ENCODE measurements around the gene HOXB4. TPM values are rescaled to one million over a fixed set of nuclear protein-coding genes. Genes with fewer than 3 reads are reported as not detected.

The HOXB4 gene
- polyA plus RNA-seq, 1 of the 3 experiments (the other 2 are of a cell fraction) = 0.03 TPM

DNA sequence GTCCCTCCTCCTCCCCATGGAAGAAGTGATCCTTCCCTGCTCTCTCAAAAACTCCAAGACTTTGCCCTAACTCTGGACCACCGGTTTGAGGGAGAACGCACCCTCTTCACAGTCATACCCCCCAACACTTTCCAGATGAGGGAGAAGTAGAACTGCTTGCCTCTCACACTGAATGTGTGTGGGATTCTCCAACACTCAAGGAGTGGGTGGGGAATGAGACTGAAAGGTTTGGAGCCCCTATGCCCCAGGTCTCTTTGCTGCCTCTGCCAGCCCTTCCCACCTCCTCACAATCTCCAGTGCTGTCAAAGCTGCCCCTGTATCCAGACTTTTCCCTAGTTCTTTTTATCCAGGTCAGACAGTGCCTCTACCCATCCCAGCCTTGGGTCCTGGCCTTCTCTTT, 11.4 kb downstream of the HOXB4 start:
- Histone ChIP-seq H3K9ac (no peak overlapping the region), H3K27ac (ENCODE audit: low read depth in 2 of 2, low read length in 1 of 2) (no peak overlapping the region), H3K36me3 (replicated peaks in 1 of 2; ENCODE audit: control insufficient read depth in 1 of 2, insufficient read depth in 2 of 2, low read length in 1 of 2) (no peaks in the 10 kb centered on the region), H3K9me2 (no peaks in the 10 kb centered on the region), H3K4me3 (ENCODE audit: low read depth in 2 of 2, low read length in 1 of 2) (no peak overlapping the region), H3F3A (replicated peaks; ENCODE audit: insufficient read depth) (no peaks in the 10 kb centered on the region), H3K9me3 (no peaks in the 10 kb centered on the region), H3K4me1 (ENCODE audit: control insufficient read depth in 1 of 2, insufficient read depth in 2 of 2, low read depth in 1 of 2, low read length in 1 of 2) (peaks cover 0 to 2% of the 10 kb centered on the region in 2 experiments; a peak in 1 of 4 replicates), H3K27me3 (ENCODE audit: insufficient read depth) (peaks cover 97% of the 10 kb centered on the region), H2AFZ (ENCODE audit: low read depth) (no peak overlapping the region), H4K20me1 (ENCODE audit: insufficient read depth) (peaks cover 6% of the 10 kb centered on the region; the same call in 1 of the 2 replicates), H3K4me2 (no peak overlapping the region), H3K79me2 (ENCODE audit: insufficient read depth) (no peaks in the 10 kb centered on the region)
- ChIA-PET POLR2A (no interaction called here), CTCF (no interaction called here)
- WGBS (ENCODE audit: low lambda C conversion rate) = 13% methylated on average over 2 of the region's 2 CpGs
- TF ChIP-seq, protein P1, sequence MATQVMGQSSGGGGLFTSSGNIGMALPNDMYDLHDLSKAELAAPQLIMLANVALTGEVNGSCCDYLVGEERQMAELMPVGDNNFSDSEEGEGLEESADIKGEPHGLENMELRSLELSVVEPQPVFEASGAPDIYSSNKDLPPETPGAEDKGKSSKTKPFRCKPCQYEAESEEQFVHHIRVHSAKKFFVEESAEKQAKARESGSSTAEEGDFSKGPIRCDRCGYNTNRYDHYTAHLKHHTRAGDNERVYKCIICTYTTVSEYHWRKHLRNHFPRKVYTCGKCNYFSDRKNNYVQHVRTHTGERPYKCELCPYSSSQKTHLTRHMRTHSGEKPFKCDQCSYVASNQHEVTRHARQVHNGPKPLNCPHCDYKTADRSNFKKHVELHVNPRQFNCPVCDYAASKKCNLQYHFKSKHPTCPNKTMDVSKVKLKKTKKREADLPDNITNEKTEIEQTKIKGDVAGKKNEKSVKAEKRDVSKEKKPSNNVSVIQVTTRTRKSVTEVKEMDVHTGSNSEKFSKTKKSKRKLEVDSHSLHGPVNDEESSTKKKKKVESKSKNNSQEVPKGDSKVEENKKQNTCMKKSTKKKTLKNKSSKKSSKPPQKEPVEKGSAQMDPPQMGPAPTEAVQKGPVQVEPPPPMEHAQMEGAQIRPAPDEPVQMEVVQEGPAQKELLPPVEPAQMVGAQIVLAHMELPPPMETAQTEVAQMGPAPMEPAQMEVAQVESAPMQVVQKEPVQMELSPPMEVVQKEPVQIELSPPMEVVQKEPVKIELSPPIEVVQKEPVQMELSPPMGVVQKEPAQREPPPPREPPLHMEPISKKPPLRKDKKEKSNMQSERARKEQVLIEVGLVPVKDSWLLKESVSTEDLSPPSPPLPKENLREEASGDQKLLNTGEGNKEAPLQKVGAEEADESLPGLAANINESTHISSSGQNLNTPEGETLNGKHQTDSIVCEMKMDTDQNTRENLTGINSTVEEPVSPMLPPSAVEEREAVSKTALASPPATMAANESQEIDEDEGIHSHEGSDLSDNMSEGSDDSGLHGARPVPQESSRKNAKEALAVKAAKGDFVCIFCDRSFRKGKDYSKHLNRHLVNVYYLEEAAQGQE (IDR thresholded peaks at IDR 0.05; ENCODE audit: low read depth, low read length) = no peak
- DNase-seq = no peak

DNA sequence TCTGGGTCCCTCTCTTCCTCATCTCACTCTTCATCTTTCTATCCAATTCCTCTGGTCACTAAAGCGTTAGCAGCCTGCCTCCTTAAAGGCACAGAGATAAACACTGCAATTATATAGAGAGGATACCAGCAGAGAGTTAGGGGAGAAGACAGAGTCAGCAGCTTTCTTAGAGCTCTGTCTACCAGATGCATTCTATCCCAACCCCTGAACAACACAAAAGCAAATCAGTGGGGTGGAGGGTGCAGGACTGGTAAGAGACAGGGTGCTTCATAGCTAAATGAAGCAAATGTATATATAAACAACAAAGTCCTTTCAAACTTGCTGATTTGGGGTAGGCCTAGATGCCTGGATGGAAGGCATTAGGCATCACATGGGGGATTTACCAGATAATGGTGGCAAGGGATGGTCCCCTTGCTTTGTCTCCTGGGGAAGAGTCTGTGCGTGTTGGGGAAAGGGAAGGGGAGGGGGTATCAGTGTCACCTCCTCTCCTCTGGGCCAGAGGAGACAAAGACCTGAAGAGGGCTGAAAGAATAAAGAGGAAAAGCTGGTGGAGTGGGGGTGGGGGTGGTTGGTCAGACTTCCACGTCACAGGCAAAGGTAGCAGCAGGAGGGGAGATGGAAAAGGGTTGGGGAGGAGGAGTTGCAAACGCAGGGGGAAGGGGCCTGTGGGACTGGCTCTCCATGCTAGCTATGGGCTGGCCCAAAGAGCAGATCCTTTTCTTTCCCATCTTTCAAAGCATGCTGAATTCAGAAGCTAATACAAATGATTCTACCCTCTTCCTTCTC, 12.0 kb downstream of the HOXB4 start:
- Histone ChIP-seq H2AFZ (ENCODE audit: low read depth) (no peak overlapping the region), H3K9ac (no peak overlapping the region), H3F3A (replicated peaks; ENCODE audit: insufficient read depth) (no peaks in the 10 kb centered on the region), H3K4me3 (ENCODE audit: low read depth in 2 of 2, low read length in 1 of 2) (no peak overlapping the region), H3K4me1 (ENCODE audit: control insufficient read depth in 1 of 2, insufficient read depth in 2 of 2, low read depth in 1 of 2, low read length in 1 of 2) (peaks cover 0 to 2% of the 10 kb centered on the region in 2 experiments; a peak in 1 of 4 replicates), H3K4me2 (no peak overlapping the region), H3K36me3 (replicated peaks in 1 of 2; ENCODE audit: control insufficient read depth in 1 of 2, insufficient read depth in 2 of 2, low read length in 1 of 2) (no peaks in the 10 kb centered on the region), H4K20me1 (ENCODE audit: insufficient read depth) (peaks cover 10% of the 10 kb centered on the region; the same call in 1 of the 2 replicates), H3K79me2 (ENCODE audit: insufficient read depth) (no peaks in the 10 kb centered on the region), H3K9me2 (no peaks in the 10 kb centered on the region), H3K27me3 (ENCODE audit: insufficient read depth) (peaks cover 97% of the 10 kb centered on the region), H3K27ac (ENCODE audit: low read depth in 2 of 2, low read length in 1 of 2) (no peak overlapping the region), H3K9me3 (no peaks in the 10 kb centered on the region)
- no peak for DNase-seq
- POLR2A ChIA-PET = no interaction called here
- TF ChIP-seq RFX5 (IDR thresholded peaks at IDR 0.05; ENCODE audit: low read length) = no peak
- TF ChIP-seq MEF2A (IDR thresholded peaks at IDR 0.05; ENCODE audit: borderline replicate concordance, low read depth) = no peak
- no peak for TF ChIP-seq RAD21 (IDR thresholded peaks at IDR 0.05; ENCODE audit: low read length)
- no peak for TF ChIP-seq EZH2phosphoT487 (IDR thresholded peaks at IDR 0.05; ENCODE audit: borderline replicate concordance, low read depth)
- no peak for TF ChIP-seq NFIC (IDR thresholded peaks at IDR 0.05; ENCODE audit: borderline replicate concordance)
- TF ChIP-seq MXI1 (IDR thresholded peaks at IDR 0.05; ENCODE audit: low read depth, low read length) = no peak
- TF ChIP-seq FOSL2 (IDR thresholded peaks at IDR 0.05; ENCODE audit: borderline replicate concordance, low read depth) = no peak
- TF ChIP-seq, protein P2, sequence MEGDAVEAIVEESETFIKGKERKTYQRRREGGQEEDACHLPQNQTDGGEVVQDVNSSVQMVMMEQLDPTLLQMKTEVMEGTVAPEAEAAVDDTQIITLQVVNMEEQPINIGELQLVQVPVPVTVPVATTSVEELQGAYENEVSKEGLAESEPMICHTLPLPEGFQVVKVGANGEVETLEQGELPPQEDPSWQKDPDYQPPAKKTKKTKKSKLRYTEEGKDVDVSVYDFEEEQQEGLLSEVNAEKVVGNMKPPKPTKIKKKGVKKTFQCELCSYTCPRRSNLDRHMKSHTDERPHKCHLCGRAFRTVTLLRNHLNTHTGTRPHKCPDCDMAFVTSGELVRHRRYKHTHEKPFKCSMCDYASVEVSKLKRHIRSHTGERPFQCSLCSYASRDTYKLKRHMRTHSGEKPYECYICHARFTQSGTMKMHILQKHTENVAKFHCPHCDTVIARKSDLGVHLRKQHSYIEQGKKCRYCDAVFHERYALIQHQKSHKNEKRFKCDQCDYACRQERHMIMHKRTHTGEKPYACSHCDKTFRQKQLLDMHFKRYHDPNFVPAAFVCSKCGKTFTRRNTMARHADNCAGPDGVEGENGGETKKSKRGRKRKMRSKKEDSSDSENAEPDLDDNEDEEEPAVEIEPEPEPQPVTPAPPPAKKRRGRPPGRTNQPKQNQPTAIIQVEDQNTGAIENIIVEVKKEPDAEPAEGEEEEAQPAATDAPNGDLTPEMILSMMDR (IDR thresholded peaks at IDR 0.05) = no peak
- TF ChIP-seq, protein P3, sequence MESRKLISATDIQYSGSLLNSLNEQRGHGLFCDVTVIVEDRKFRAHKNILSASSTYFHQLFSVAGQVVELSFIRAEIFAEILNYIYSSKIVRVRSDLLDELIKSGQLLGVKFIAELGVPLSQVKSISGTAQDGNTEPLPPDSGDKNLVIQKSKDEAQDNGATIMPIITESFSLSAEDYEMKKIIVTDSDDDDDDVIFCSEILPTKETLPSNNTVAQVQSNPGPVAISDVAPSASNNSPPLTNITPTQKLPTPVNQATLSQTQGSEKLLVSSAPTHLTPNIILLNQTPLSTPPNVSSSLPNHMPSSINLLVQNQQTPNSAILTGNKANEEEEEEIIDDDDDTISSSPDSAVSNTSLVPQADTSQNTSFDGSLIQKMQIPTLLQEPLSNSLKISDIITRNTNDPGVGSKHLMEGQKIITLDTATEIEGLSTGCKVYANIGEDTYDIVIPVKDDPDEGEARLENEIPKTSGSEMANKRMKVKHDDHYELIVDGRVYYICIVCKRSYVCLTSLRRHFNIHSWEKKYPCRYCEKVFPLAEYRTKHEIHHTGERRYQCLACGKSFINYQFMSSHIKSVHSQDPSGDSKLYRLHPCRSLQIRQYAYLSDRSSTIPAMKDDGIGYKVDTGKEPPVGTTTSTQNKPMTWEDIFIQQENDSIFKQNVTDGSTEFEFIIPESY (IDR thresholded peaks at IDR 0.05; ENCODE audit: borderline replicate concordance, low read depth) = no peak
- TF ChIP-seq RXRA (IDR thresholded peaks at IDR 0.05; ENCODE audit: borderline replicate concordance, low read depth) = no peak
- no peak for TF ChIP-seq GABPA (IDR thresholded peaks at IDR 0.05; ENCODE audit: low read depth)
- no peak for TF ChIP-seq TCF12 (IDR thresholded peaks at IDR 0.05)
- TF ChIP-seq, protein P4, sequence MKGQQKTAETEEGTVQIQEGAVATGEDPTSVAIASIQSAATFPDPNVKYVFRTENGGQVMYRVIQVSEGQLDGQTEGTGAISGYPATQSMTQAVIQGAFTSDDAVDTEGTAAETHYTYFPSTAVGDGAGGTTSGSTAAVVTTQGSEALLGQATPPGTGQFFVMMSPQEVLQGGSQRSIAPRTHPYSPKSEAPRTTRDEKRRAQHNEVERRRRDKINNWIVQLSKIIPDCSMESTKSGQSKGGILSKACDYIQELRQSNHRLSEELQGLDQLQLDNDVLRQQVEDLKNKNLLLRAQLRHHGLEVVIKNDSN (IDR thresholded peaks at IDR 0.05; ENCODE audit: borderline replicate concordance, low read depth) = no peak
- TF ChIP-seq SIN3A (IDR thresholded peaks at IDR 0.05; ENCODE audit: borderline replicate concordance, low read depth, low read length) = no peak
- no peak for TF ChIP-seq SMC3 (IDR thresholded peaks at IDR 0.05; ENCODE audit: low read depth, low read length)
- CTCF ChIA-PET = no interaction called here
- 8% methylated on average over 4 of the region's 4 CpGs for WGBS (ENCODE audit: low lambda C conversion rate)

Data from SK-N-SH (cell line).